HG03378 (cell line): ENCODE data around the gene TEKT5.
"Not testable (repeated sequence)": the region's sequence is repeated elsewhere in the genome, so short reads cannot be mapped to it uniquely, and the experiment has no call there.

ENCODE experiments used
- ATAC-seq: cut with Tn5 transposase; IDR thresholded peaks from one replicate; pipeline ENCODE4 v1.9.1; 2021; ENCODE audit warnings: mild to moderate bottlenecking, moderate library complexity; ENCODE audit not compliant: unreplicated experiment

The TEKT5 gene

DNA sequence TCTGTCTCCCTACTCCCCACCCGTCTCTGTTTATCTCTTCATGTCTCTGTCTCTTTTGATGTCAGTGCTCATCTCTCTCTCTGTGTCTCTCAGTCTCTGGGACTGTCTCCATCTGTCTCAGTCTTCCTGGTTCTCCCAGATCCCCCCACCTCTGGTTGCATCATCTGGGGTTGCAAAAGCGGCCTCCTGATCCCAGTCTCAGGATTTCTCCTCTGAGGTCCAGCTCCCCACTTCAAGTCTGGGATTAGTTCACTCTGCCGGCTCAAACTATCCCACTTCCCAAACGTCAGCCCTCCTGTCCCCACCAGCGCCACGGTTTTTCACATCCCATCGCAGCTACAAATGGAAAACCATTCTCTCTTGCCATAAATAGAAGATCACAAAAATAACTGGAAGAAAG is 9.0 kb downstream of the TEKT5 start:
- ATAC-seq = no peak

DNA sequence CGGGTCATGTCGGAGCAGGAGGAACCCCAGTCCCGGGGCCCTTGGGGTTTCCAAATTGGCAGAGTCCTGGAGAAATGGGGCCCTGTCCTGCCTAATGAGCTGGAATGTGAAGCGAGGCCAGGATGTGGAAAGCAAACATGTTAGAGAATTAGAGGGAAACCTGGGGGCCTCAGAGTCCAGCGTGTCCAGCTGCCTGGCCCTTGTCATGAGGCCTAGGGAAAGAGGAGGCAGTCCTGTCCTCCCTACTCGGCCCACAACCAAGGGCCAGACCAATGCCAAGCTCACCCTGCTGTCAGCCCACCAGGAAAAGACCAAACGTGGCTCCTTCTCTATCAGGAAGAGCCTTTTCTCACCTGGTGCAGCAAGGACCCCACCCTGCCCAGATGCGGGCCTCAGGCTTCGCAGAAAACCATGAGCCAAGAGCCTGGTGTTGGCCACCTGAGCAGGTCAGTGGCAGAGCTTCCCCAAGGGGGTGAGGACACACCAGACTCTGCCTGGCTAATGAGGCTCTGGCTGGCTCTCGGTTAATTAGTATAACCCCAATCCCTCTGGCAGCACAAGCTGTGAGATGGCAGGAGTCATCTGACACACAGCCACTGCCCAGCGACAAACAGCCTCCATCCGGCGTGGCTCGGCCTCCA is 10.1 kb downstream of the TEKT5 start:
- ATAC-seq = no peak

DNA sequence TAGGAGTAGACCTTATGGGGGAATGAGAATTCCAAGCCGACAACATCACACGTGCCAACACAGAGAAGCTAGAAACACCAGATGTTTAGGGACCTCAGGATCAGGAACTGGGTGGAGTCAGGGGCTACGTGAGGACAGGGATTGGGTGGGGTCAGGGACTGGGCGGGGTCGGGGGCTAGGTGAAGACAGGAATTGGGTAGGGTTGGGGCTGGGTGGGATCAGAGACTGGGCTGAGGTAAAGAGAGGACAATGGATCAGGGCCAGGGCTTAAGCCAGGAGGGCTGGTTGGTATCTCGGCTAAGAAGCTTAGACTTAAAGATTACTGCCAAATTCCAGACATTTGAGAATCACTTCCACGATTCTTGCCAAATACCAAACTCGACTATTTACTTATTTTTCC is 11.6 kb downstream of the TEKT5 start:
- ATAC-seq = no peak

DNA sequence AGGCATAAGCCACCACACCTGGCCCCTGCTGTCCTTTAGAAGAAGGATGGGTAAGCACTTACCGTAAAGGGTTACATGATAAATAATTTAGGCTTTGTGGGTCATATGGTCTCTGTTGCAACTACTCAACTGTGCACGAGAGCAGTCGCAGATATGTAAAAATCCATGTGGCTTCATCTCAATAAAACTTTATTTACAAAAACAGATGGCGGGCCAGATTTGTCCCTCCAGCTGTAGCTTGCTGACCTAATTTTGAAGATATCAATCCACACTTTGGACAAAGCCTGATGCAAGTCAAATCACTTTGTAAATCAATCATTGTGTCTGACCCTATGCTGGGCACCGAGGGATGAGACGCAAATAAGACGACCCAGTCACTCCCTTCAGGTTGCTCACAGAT is 12.1 kb downstream of the TEKT5 start:
- ATAC-seq = no peak

DNA sequence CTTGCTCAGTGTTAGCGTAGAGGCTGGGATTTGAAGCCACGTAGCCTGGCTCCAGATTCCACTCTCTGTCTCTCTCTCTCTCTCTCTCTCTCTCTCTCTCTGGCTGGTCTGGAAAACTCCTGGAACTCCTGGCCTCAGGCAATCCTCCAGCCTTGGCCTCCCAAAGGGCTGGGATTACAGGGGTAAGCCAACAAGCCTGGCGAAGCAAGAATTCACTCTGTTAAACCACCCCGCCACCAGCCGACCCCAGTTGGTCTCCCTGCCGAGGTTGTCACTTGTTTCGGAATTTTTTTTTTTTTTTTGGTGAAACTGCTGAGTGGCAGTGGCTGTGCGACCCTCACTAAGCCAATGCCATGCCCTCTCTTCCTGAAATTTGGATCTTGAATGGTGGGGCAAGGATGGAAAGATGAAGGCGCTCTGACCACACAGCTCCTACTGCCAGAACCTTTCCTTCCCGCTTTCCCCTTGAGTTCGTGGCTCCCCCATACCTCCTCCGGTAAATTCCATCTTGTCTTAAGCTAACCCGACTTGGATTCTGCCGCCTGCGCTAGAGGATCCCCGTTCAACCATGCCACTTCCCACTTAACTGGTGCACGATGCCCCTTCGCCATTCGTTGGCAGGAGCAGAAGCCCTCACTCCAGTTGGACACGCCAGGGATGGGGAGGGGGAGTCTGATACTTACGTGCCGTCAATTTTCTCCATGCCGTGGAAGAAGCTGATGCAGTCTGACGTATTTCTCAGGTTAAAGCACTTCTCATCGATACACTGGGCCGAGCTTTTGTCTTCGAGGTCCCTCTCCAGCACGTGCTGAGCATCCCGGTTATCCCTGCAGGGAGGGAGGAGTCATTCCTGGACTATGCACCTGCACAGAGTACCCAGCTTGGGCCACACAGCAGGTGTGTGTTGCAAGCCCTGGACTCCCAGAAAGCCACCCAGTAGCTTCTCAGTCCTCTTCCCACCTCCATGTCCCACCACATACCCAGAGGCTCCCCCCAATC is 13.1 kb downstream of the TEKT5 start:
- ATAC-seq = no peak

DNA sequence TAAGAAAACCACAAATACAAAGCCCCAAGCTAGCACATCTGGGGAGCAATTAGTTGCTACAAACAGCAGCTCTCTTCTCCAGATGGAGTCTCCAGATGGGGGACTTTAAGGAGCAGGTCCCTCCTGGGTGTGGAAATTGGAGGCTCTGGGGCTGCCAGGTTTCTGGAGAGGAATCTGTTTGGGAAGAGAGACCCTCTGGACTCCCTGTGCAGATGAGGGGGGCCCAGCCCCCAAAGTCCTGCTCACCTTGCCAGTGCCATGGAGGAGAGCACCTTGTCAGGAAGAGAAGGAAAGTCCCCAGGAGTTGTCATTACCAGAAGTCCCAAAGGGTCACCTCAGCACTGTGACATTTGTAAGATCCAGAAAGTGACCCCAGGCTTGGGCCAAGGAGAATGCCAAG is 14.8 kb downstream of the TEKT5 start:
- no peak for ATAC-seq

DNA sequence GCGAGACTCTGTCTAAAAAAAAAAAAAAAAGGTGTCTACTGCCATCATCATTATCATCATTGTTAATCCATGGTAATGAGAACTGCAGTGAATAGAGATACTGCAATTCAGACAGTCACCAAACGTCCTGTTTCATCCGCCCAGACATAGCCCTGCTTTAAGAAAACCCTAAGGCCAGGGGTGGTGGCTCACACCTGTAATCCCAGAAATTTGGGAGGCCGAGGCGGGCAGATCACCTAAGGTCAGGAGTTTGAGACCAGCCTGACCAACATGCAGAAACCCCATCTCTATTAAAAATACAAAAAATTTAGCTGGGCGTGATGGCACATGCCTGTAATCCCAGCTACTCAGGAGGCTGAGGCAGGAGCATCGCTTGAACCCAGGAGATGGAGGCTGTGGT is 15.3 kb downstream of the TEKT5 start:
- not testable (repeated sequence) for ATAC-seq

DNA sequence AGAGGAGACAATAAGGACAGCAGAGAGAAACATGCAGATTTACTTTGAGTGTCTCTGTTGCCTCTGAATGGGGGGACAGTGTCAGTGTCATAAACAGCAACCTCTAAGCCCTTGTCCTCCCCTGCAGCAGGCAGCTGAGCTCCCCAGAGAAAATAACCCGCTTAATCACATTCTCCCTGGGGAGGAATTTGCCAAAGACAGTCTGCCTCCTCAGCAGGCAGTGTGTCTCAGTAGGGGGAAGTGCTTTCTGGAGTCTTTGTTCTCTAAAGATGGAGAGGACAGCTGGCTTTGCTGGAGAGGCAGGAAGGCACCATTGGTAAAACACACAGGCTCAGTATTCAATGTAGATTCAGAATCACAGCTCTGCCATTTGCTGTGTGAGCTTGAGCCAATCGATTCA is 16.1 kb downstream of the TEKT5 start:
- no peak for ATAC-seq

DNA sequence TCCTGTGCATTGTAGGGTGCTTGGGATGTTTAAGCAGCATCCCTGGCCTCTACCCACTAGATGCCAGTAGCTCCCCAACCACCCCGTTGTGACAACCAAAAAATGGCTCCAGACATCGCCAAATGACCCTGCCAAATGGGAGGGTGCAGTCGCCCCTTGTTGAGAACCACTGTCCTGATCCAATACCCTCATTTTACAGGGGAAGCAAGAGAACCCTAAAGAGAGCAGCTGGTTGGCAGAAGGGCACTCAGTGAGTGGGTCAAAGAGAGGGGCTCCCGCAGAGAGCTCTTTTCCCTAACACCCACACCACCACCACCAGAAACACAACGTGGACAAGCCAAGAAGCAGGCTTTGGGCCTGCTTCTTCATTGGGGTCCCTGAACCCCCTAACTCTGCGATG is 18.4 kb downstream of the TEKT5 start:
- no peak for ATAC-seq

DNA sequence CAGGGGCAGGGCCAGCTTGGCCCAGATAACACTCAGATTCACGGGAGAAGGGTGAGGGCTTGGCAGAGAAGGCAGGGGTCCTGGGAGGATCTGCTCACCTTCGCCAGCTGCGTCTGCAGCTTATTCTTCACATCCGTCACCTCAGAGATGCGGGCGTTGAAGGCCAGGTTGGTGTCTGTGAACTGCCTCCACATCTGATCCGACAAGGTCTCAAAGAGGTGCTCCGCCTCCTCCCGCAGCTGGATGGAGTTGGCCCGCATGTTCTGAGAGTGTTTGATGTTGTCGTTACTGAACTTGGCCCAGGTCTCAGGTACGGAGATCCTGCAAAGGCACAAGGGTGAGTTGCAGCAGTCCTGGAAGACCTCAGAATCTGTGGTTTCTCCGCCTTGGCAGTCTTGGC is 18.9 kb downstream of the TEKT5 start:
- no peak for ATAC-seq

DNA sequence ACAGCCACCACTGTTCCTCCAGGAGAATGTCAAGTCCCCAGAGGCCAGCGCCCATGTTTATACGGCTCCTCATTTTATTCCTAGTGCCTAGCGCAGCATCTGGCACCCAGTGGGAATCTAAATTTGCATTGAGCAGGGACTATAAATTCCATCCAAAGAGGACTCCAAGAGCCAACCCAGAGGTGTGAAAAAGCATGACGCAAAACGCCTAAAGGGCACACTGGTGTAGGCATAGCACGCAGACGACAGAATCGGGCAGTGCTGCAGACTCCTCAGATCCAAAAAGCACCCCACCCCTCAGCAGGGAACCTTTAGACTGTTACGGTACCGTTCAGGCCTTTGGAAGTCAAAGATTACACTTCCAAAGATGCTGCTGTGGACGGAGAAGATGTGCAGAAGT is 19.5 kb downstream of the TEKT5 start:
- no peak for ATAC-seq

DNA sequence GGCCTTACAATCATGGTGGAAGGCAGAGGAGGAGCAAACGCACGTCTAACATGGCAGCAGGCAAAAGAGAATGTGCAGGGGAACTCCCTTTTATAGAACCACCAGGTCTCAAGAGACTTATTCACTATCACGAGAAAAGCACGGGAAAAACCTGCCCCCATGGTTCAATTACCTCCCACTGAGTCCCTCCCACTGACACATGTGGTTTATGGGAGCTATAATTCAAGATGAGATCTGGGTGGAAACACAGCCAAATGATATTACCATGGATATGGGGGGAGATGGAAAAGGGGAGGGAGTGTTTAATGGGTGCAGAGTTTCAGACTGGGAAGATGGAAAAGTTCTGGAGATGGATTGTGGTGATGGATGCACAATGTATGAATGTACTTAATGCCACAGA is 23.0 kb downstream of the TEKT5 start:
- ATAC-seq = no peak

DNA sequence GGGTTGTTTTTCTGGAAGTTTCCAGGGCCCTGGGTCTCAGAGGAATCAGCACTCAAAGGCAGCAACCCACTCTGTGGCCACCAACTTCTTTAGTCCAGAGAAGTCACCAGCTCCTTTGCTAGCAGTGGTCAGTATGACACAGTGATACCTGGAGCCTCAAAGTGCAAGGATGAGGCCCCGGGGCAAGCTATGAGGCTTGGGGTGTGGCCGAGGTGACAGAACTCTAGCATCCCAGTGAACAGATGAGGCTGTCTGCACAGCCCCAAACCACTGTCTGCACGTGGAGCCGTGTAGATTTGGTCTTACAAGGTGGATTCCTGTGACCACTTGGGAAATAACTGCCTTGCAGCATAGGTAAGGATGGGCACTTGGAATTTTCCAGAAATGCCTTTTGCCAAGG is 24.9 kb downstream of the TEKT5 start:
- ATAC-seq = no peak

DNA sequence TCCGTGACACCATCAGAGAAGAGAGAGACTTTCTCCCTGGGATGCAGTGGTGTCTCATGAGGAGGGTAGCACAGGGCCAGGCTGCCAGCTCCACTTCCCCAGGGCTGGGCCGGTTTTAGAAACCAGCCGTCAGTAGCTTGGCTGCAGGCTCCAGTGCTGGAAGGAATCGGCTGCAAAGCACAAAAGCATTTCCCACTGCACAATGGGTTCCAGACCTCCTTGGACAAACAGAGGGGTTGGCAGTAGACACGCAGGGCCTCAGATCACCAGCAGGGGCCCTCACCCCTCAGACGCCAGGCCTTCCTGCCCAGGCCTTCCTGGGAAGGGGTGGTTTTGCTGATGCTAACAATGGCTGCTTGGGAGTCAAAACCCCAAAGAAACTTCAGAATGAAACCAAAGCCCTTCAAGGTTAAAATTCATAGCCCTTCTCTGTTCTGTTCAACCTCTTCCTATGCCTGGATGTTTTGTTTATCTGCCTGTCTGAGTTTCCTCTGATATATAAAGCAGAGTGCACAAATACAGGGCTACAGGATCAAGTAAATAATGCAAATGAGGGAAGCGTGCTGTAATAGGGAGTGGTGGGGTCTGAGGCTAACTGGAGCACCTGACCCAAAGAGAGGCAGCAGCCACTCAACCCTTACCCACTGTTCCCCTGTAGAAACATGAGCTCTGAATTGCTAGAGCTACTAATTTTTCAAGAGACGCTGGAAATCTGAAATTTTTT is 26.2 kb downstream of the TEKT5 start:
- ATAC-seq = no peak

DNA sequence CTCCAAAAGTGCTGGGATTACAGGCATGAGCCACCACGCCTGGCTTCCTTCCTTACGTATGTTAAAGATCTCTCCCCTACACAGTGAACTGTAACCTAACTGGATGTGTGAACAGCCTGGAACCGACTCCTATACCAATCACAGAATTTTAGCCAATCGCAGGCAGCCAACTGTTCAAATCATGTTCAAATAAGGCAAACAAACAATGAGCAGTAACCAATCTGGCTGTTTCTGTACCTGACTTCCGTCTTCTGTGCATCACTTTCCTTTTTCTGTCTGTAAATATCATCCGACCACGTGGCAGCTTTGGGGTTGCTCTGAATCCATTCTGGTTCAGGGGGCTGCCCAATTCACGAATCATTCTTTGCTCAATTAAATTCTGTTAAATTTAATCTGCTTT is 27.5 kb downstream of the TEKT5 start:
- no peak for ATAC-seq

DNA sequence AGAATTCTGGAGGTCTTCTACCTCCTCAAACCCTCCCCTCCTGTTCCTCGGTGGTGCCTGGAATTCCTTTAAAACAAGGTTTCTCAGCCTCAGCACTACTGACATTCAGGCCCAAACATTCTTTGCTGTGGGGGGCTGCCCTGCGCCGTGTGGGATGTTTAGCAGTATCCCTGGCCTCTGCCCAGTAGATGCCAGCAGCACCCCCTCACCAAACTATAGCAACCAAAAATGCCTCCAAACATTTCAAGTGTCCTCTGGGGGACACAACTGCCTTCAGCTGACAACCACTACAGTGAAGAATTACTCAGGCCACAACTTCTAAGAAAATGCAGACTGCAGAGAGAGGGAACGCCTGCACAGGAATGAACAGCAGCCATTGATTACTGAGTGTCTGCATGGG is 28.4 kb downstream of the TEKT5 start:
- ATAC-seq = no peak

DNA sequence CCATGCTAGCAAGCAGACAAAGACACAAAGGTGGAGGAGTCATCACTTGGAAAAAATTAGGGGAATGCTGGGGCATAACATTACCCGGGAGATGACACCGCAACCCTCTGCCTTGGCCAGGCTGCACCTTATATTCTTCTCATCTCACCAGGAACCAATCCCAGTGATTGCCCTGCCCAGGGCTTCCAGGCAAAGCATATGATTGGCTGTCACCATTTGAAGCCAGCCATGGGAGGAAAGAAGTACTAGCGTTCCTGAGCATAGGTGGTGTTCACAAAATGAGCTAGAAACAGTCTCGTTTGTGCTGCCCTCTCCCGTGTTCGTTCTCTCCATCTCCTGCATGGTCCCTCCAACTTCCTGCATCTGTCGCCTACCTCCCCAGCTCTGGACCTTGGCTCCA is 29.6 kb downstream of the TEKT5 start:
- ATAC-seq = no peak

DNA sequence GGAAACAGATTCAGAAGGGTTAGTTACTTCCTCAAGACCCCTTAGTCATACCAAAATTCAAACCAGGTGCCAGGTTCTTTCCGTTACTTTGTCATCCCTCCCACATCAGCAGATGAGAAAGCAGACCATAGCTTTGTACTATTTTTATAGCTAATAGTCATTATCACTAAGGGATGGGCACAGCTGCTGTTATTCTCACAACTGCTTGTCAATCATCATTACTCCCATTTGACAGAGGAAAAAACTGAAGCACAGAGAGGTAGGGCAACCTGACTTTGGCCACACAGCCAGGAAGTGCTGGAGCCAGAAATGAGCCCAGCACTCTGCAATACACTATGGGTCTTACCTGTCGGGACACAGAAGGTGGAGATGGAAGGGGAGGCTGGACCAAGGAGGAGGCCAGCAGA is 30.0 kb downstream of the TEKT5 start:
- ATAC-seq = no peak

DNA sequence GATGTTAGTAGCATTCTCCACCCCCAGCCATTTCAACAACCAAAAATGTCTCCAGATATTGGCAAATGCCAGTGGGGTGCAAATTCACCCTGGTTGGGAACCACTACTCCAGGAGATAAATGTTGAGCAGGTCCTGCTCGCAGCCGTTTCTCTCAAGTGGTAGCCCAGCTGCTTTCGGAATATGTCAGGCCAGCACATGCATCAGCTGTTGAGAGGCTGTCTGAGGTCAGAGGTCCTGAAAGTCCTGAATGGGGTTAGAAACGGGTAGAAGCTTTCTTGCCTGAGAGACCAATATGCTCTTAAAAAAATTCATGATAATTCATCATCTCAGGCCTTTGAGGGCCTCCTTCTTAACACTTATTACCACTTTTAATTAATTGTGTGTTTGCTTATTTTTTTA is 31.0 kb downstream of the TEKT5 start:
- ATAC-seq = no peak

DNA sequence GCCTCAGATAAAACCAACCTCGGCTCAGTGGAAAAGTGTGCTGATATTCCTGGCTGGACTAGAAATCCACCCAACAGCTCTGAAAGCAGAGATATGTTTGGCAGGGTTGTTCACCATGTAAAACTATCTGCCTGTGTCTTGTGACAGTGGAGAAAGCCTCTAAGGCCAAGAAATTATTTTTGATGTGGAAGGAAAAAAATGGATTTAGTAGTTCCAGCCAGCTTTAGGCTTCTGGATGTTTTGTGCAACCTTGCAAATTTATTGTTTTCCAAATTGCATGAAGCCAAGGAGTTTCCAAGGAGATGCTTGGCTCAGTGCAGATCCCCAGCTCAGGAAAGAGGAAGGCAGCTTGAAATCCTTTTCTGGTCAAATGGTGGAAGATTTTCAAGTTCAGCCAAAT is 31.6 kb downstream of the TEKT5 start:
- ATAC-seq = no peak

DNA sequence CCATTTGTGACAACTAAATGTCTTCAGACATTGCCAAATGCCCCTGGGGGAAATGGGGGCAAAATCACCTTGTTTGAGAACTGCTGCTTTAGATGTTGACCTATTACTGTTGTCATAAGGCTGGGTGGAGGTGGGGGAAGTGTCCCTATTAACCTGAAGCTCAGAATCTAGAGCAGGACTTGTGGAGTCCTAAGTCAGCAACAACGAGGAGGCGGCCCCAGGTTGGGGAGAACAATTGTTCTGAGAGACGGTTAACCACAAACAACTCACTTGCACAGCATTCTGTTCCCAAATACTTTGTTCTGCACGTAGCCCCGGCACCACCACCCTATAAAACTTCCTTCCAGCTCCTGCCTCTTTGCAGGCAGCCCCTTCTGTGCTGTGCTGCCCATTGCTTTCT is 32.5 kb downstream of the TEKT5 start:
- ATAC-seq = no peak

DNA sequence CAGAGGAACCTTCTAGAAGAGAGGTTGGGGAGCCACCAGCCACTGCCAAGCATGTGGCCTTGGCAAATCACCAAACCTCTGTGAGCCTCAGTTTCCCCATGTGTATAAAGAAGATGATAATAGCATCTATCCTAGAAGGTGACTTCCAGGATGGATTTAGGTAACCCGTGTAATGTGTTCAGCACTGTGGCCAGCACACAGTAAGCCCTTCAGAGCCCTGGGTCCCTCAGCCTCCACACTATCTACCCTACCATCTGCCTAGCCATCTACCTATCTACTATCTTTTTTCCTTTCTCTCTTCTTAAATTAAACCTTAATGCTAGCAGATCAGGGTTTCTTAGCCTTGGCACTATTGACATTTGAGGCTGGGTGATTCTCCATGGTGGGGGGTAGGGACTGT is 33.0 kb downstream of the TEKT5 start:
- no peak for ATAC-seq
